ENCODE data around the gene GNG10.

GNG10 gene

GRCh38 chr9:111674319-111674718 is 12.9 kb downstream of the GNG10 start:
- Histone ChIP-seq H3K4me3 (ENCODE audit: insufficient read depth, low read length, poor library complexity, severe bottlenecking) (no peak overlapping the region), H3K9me2 (replicated peaks; ENCODE audit: insufficient read depth, low read length) (no peaks in the 10 kb centered on the region), H3K27me3 (ENCODE audit: low read length) (no peaks in the 10 kb centered on the region), H3K27ac (ENCODE audit: low read depth, low read length) (no peak overlapping the region), H3K9ac (ENCODE audit: low read length) (no peak overlapping the region), H3F3A (ENCODE audit: insufficient read depth) (no peaks in the 10 kb centered on the region), H3K4me2 (ENCODE audit: low read depth, low read length, poor library complexity, severe bottlenecking) (no peak overlapping the region), H4K20me1 (ENCODE audit: low read depth, low read length) (no peaks in the 10 kb centered on the region), H3K9me3 (ENCODE audit: insufficient read depth, low read length) (no peaks in the 10 kb centered on the region), H3K36me3 (ENCODE audit: low read length) (no peaks in the 10 kb centered on the region), H3K79me2 (ENCODE audit: insufficient read depth, low read length) (no peaks in the 10 kb centered on the region), H2AFZ (ENCODE audit: low read depth, low read length, severe bottlenecking) (no peak overlapping the region)
- TF ChIP-seq EZH2phosphoT487 (conservative IDR thresholded peaks at IDR 0.05; ENCODE audit: low read length), result no peak
- no peak for TF ChIP-seq CTCF (IDR thresholded peaks at IDR 0.05; ENCODE audit: insufficient read depth, low read length, poor library complexity, severe bottlenecking)

GRCh38 chr9:111676116-111676515 is 14.7 kb downstream of the GNG10 start:
- Histone ChIP-seq H3K79me2 (ENCODE audit: insufficient read depth, low read length) (no peaks in the 10 kb centered on the region), H2AFZ (ENCODE audit: low read depth, low read length, severe bottlenecking) (no peak overlapping the region), H3K9me3 (ENCODE audit: insufficient read depth, low read length) (no peaks in the 10 kb centered on the region), H3K36me3 (ENCODE audit: low read length) (no peaks in the 10 kb centered on the region), H3K4me2 (ENCODE audit: low read depth, low read length, poor library complexity, severe bottlenecking) (no peak overlapping the region), H4K20me1 (ENCODE audit: low read depth, low read length) (no peaks in the 10 kb centered on the region), H3K9ac (ENCODE audit: low read length) (no peak overlapping the region), H3K4me3 (ENCODE audit: insufficient read depth, low read length, poor library complexity, severe bottlenecking) (no peak overlapping the region), H3K27me3 (ENCODE audit: low read length) (no peaks in the 10 kb centered on the region), H3K27ac (ENCODE audit: low read depth, low read length) (no peak overlapping the region), H3K9me2 (replicated peaks; ENCODE audit: insufficient read depth, low read length) (no peaks in the 10 kb centered on the region), H3F3A (ENCODE audit: insufficient read depth) (no peaks in the 10 kb centered on the region)
- TF ChIP-seq EZH2phosphoT487 (conservative IDR thresholded peaks at IDR 0.05; ENCODE audit: low read length) (no peak), CTCF (IDR thresholded peaks at IDR 0.05; ENCODE audit: insufficient read depth, low read length, poor library complexity, severe bottlenecking) (no peak)

GRCh38 chr9:111678293-111678692 is 16.9 kb downstream of the GNG10 start:
- Histone ChIP-seq H3K79me2 (ENCODE audit: insufficient read depth, low read length) (no peaks in the 10 kb centered on the region), H3K9me3 (ENCODE audit: insufficient read depth, low read length) (no peaks in the 10 kb centered on the region), H3K9me2 (replicated peaks; ENCODE audit: insufficient read depth, low read length) (no peaks in the 10 kb centered on the region), H3F3A (ENCODE audit: insufficient read depth) (no peaks in the 10 kb centered on the region), H3K4me3 (ENCODE audit: insufficient read depth, low read length, poor library complexity, severe bottlenecking) (no peak overlapping the region), H3K9ac (ENCODE audit: low read length) (no peak overlapping the region), H3K36me3 (ENCODE audit: low read length) (no peaks in the 10 kb centered on the region), H3K4me2 (ENCODE audit: low read depth, low read length, poor library complexity, severe bottlenecking) (no peak overlapping the region), H3K27me3 (ENCODE audit: low read length) (no peaks in the 10 kb centered on the region), H3K27ac (ENCODE audit: low read depth, low read length) (no peak overlapping the region), H2AFZ (ENCODE audit: low read depth, low read length, severe bottlenecking) (no peak overlapping the region), H4K20me1 (ENCODE audit: low read depth, low read length) (no peaks in the 10 kb centered on the region)
- no peak for TF ChIP-seq CTCF (IDR thresholded peaks at IDR 0.05; ENCODE audit: insufficient read depth, low read length, poor library complexity, severe bottlenecking)
- TF ChIP-seq EZH2phosphoT487 (conservative IDR thresholded peaks at IDR 0.05; ENCODE audit: low read length), result no peak

All from SU-DHL-6 (cell line).